Colonic mucosa (tissue), 4 donors: ENCODE measurements around the gene LUC7L3. TPM values are rescaled to one million over a fixed set of nuclear protein-coding genes. Genes with fewer than 3 reads are reported as not detected.

Experiments used
- DNase-seq: peaks from one replicate; pipeline ENCODE4 v3.0.0-alpha.2; 2020
- H3K27ac ChIP-seq: fragments of 200-600 bp; one replicate; pipeline ENCODE4 v1.8.0; 2021
- H3K27me3 ChIP-seq: fragments of 200-600 bp; one replicate; pipeline ENCODE4 v1.8.0; 2021
- H3K36me3 ChIP-seq: fragments of 200-600 bp; one replicate; pipeline ENCODE4 v1.8.0; 2021
- H3K4me1 ChIP-seq: fragments of 200-600 bp; one replicate; pipeline ENCODE4 v1.8.0; 2021; ENCODE audit warnings: mild to moderate bottlenecking
- H3K4me3 ChIP-seq: fragments of 200-600 bp; one replicate; pipeline ENCODE4 v1.8.0; 2021
- H3K9ac ChIP-seq, 2 donors: one replicate each; pipeline ENCODE4 v1.7.0; 2013; ENCODE audit warnings: control low read depth in 2 of 2, low read depth in 2 of 2, low read length in 2 of 2
- H3K9me3 ChIP-seq: fragments of 200-600 bp; one replicate; pipeline ENCODE4 v1.8.0; 2021
- CTCF ChIP-seq: fragments of 200-600 bp; IDR thresholded peaks from one replicate; pipeline ENCODE4 v1.8.0; 2022; ENCODE audit warnings: antibody characterized with exemption, mild to moderate bottlenecking
- intact Hi-C: fragments of 100-400 bp; cut with DNase I; formaldehyde crosslinking; loops from one replicate; pipeline ENCODE4 v1.14.1; 2022
- total RNA-seq, 2 donors: library from RNA; stranded (reverse); fragmentation: NEBNext Ultra II Directional in 1 of 2; extraction: Animal tissue kit (Norgen Biotek cat#: 25700) in 1 of 2; gene quantifications; one replicate each; pipeline ENCODE4 v1.2.1, GENCODE V29; 2021
- donor health status: healthy.
- donor health status: DM: no; HTN: no; CAD: no.
- donor health status: DM: no; HTN: no; CAD: no.

LUC7L3 gene
- total RNA-seq, 2 donors from 2014 or later: 73.0 to 88.3 TPM

- peaks cover 8% of the 10 kb centered on the region for H3K4me1 ChIP-seq
- H3K27me3 ChIP-seq: no peaks in the 10 kb centered on the region
- no peak overlapping the region for H3K4me3 ChIP-seq
- no peaks in the 10 kb centered on the region for H3K9me3 ChIP-seq
- H3K27ac ChIP-seq: peak overlapping the region; percentile 83
- intact Hi-C loops: loop anchor here (5.0 kb wide), 1 partner anchor 46 kb away; no protein-coding TSS in a partner anchor
- no peak overlapping the region for H3K9ac ChIP-seq
- DNase-seq: peak; percentile 98
- no peak for TF ChIP-seq CTCF
- no peaks in the 10 kb centered on the region for H3K36me3 ChIP-seq
Observed at GRCh38 chr17:50768346-50768761, 49.0 kb downstream of the LUC7L3 start.

DNA sequence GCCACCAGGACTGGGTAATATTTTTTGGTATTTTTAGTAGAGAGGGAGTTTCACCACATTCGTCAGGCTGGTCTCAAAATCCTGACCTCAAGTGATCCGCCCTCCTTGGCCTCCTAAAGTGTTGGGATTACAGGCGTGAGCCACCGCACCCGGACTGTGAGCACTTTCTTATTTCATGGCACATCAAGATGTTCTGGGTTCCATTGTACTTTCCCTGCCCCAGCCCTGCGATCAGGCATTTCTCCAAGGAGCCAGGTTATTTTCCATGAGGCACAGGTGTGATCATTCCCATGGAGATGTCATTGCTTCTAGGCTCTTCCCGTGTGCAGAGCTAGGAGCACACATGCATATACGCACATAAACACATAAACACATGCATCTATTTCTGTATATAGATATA is 50.5 kb downstream of the LUC7L3 start:
- no peaks in the 10 kb centered on the region for H3K27me3 ChIP-seq
- DNase-seq: no peak
- H3K9ac ChIP-seq: no peak overlapping the region
- no peak overlapping the region for H3K4me3 ChIP-seq
- no peaks in the 10 kb centered on the region for H3K4me1 ChIP-seq
- no peak for TF ChIP-seq CTCF
- no peaks in the 10 kb centered on the region for H3K36me3 ChIP-seq
- no peaks in the 10 kb centered on the region for H3K9me3 ChIP-seq
- intact Hi-C loops: loop anchor here (5.0 kb wide), 1 partner anchor 48 kb away; no protein-coding TSS in a partner anchor
- H3K27ac ChIP-seq: no peak overlapping the region

GRCh38 chr17:50770346-50770745 is 50.9 kb downstream of the LUC7L3 start:
- no peak overlapping the region for H3K4me3 ChIP-seq
- DNase-seq: no peak
- no peaks in the 10 kb centered on the region for H3K9me3 ChIP-seq
- no peaks in the 10 kb centered on the region for H3K4me1 ChIP-seq
- no peak for TF ChIP-seq CTCF
- intact Hi-C loops: no loop called here
- H3K9ac ChIP-seq: no peak overlapping the region
- no peak overlapping the region for H3K27ac ChIP-seq
- H3K36me3 ChIP-seq: no peaks in the 10 kb centered on the region
- no peaks in the 10 kb centered on the region for H3K27me3 ChIP-seq

DNA sequence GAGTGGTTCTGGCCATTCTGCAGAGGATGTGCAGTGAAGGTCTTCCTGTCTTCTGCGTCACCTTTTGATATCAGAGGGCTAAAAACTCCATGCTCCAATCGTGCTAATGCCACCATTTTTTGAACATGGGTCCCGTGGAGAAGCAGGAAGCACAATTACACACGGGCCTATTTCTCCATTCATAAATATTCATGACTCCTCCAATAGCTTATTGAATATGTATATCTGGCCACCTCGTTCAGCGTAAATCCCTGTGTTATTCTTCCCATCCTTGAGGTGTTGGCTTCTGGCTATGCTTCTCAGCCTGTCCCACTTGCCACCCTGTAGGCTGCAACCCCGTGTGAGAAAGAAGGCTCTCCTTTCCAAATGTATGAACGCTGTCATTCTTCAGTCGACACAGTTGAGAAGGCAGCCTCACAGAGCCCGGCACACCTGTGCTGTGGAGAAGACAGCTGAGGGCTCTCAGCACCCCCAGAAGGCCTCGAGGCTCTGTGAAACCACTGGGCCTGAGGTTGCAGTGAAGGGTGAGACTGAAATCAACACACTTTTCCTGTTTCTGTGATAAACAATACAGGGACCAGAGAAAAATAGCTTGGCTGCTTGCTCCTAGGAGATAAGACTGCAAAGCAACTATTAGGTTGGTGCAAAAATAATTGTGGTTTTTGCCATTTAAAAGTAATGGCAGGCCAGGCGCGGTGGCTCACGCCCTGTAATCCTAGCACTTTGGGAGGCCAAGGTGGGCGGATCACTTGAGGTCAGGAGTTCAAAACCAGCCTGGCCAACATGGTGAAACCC is 52.8 kb downstream of the LUC7L3 start:
- no peak overlapping the region for H3K4me3 ChIP-seq
- no peak overlapping the region for H3K9ac ChIP-seq
- no peaks in the 10 kb centered on the region for H3K36me3 ChIP-seq
- H3K9me3 ChIP-seq: no peaks in the 10 kb centered on the region
- H3K27ac ChIP-seq: no peak overlapping the region
- no peaks in the 10 kb centered on the region for H3K4me1 ChIP-seq
- TF ChIP-seq CTCF: no peak
- intact Hi-C loops: no loop called here
- no peak for DNase-seq
- no peaks in the 10 kb centered on the region for H3K27me3 ChIP-seq

DNA sequence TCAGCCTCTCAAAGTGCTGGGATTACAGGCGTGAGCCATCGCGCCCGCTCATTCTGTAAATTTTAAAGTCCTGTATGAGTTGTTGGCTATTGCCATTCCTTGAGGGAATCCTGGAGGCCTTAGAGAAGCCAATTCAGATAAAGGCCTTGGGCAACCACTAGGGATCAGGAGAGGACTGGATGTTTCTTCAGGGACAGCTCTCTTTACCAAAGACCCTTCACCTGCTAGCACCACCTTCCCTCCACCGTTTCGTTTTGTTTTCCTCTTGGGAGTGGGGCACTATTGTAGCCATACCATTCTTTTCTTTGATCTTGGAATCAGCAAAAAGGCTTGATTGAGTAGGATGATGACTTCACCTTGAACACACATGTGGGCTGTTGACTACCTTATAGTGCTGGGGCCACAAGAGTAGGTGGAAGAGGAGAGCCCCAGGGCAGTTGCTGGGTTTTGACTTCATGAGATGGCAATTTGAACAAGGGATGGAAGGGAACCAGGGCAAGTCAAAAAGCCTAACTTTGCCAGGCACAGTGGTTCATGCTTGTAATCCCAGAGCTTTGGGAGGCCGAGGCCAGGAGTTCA is 54.9 kb downstream of the LUC7L3 start:
- Histone ChIP-seq H3K9ac (no peak overlapping the region), H3K27me3 (no peaks in the 10 kb centered on the region), H3K4me3 (no peak overlapping the region), H3K36me3 (no peaks in the 10 kb centered on the region), H3K4me1 (no peaks in the 10 kb centered on the region), H3K9me3 (no peaks in the 10 kb centered on the region), H3K27ac (no peak overlapping the region)
- intact Hi-C loops: no loop called here
- TF ChIP-seq CTCF: no peak
- DNase-seq: no peak
